SH-SY5Y (cell line): ENCODE results near the gene BEST3.

Experiments used
- GATA2 ChIP-seq: IDR thresholded peaks from 2 replicates; pipeline ENCODE4 v1.6.1; 2011; ENCODE audit warnings: mild to moderate bottlenecking, low read depth, low read length
- GATA3 ChIP-seq: IDR thresholded peaks from 2 replicates; pipeline ENCODE4 v1.6.1; 2011; ENCODE audit warnings: low read depth, mild to moderate bottlenecking, low read length, moderate library complexity

DNA sequence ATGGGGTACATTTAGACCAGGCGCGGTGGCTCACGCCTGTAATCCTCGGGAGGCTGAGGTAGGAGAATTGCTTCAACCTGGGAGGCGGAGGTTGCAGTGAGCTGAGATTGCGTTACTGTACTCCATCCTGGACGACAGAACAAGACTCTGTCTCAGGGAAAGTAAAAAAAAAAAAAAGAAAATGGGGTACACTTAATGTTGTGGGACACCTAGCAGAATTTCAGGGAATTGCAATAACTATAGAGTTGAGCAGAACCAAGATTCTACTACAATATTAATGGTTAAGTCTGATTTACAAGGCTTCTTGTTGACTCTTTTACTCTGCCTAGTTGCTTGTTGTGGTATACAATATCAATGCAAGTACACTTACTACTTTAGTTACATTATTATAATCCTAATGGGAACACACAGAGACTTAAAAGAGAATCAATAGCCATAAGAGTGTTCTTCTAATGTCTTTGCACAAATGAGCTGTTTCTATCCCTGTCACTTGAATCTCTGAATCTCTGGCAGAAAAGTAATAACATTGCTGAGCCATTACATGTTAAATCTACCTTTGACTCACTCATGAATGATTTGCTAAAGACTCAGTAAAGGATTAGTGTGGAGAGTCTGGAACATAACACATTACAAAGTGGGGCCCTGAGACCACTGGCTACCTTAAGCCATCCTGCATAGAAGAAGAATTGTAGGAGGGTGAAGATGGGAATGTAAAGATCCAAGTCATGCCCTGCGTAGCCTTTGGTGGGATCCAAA lies 22.7 kb downstream of the BEST3 start:
- TF ChIP-seq GATA2 (no peak), GATA3 (no peak)
